ENCODE data around the gene GMEB2.
"Not testable (repeated sequence)": the region's sequence is repeated elsewhere in the genome, so short reads cannot be mapped to it uniquely, and the experiment has no call there.

Gene GMEB2

DNA sequence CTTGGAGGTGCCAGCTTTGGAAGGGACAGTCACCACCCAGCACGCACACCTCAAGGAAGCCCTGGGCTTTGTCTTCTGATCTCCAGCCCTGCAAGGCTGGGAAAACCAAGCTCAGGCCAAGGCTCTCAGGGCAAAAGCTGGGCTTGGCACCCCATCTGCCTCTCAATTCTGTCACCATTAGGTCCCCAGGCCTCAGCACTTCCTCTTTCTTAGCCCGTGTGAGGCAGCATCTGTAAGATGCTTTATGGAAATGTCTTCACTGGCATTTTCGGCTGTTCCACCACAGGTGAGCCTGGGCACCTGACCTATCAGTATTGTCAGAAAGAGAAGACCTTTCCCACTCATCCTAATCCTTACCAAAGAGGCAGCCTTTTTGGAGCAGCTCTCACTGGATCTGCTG lies 24.6 kb downstream of the GMEB2 start:
- H3K4me1 ChIP-seq (ENCODE audit: control extremely low read depth in 1 of 4, control insufficient read depth in 4 of 4, insufficient read depth in 4 of 4, low read length in 3 of 4), result peaks cover 0 to 14% (median 11%) of the 10 kb centered on the region in 4 experiments
- H3K36me3 ChIP-seq (ENCODE audit: control insufficient read depth in 4 of 4, insufficient read depth in 4 of 4, low read length in 3 of 4), result peaks cover 16 to 50% (median 37%) of the 10 kb centered on the region in 4 experiments
- CTCF ChIA-PET, result interaction anchor here (0.9 to 1.4 kb wide), 2 partner anchors 12 to 24 kb away, joined by 4 read pairs; no protein-coding TSS in a partner anchor
- H3K27ac ChIP-seq (ENCODE audit: insufficient read depth in 1 of 2, low read depth in 1 of 2, low read length in 2 of 2, poor library complexity in 1 of 2, severe bottlenecking in 2 of 2), result no peak overlapping the region
- 52% methylated on average over 3 of the region's 3 CpGs for WGBS (ENCODE audit: insufficient coverage)
- no peaks in the 10 kb centered on the region for H3K9me3 ChIP-seq (ENCODE audit: control extremely low read depth in 1 of 5, control insufficient read depth in 4 of 5, insufficient read depth in 2 of 5, low read depth in 1 of 5, low read length in 4 of 5)
- POLR2A ChIA-PET, result no interaction called here
- DNase-seq, result peak in 2 of 3 donors; percentile 56 to 59
- H3K27me3 ChIP-seq (replicated peaks in 2 of 5; ENCODE audit: control insufficient read depth in 4 of 5, insufficient read depth in 5 of 5, low read length in 4 of 5), result no peaks in the 10 kb centered on the region
- H3K4me3 ChIP-seq (ENCODE audit: control insufficient read depth in 1 of 7, extremely low read depth in 1 of 7, insufficient read depth in 4 of 7, low read depth in 2 of 7, low read length in 6 of 7), result no peak overlapping the region

DNA sequence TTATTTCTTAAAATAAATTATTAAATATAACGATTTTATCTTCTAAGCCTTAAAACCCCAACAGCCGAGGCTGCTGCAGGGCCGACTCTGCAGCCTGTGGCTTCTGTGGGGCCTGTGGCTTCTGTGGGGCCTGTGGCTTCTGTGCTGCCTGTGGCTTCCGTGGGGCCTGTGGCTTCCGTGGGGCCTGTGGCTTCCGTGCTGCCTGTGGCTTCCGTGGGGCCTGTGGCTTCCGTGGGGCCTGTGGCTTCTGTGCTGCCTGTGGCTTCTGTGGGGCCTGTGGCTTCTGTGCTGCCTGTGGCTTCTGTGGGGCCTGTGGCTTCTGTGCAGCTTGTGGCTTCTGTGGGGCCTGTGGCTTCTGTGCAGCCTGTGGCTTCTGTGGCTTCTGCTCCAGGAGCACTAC lies 25.2 kb downstream of the GMEB2 start:
- peak; percentile 13 to 27 (median 26) for DNase-seq
- H3K36me3 ChIP-seq (ENCODE audit: control insufficient read depth in 4 of 4, insufficient read depth in 4 of 4, low read length in 3 of 4), result peaks cover 16 to 51% (median 39%) of the 10 kb centered on the region in 4 experiments
- H3K27me3 ChIP-seq (replicated peaks in 2 of 5; ENCODE audit: control insufficient read depth in 4 of 5, insufficient read depth in 5 of 5, low read length in 4 of 5); H3K4me3 ChIP-seq (ENCODE audit: control insufficient read depth in 1 of 7, extremely low read depth in 1 of 7, insufficient read depth in 4 of 7, low read depth in 2 of 7, low read length in 6 of 7); H3K27ac ChIP-seq (ENCODE audit: insufficient read depth in 1 of 2, low read depth in 1 of 2, low read length in 2 of 2, poor library complexity in 1 of 2, severe bottlenecking in 2 of 2); POLR2A ChIA-PET; H3K9me3 ChIP-seq (ENCODE audit: control extremely low read depth in 1 of 5, control insufficient read depth in 4 of 5, insufficient read depth in 2 of 5, low read depth in 1 of 5, low read length in 4 of 5): not testable (repeated sequence)
- CTCF ChIA-PET, result interaction anchor here (0.9 to 1.4 kb wide), 3 partner anchors 13 to 64 kb away, joined by 3 to 4 read pairs (median 4); no protein-coding TSS in a partner anchor
- WGBS (ENCODE audit: insufficient coverage), result 13% methylated on average over 6 of the region's 8 CpGs
- H3K4me1 ChIP-seq (ENCODE audit: control extremely low read depth in 1 of 4, control insufficient read depth in 4 of 4, insufficient read depth in 4 of 4, low read length in 3 of 4), result peaks cover 0 to 11% (median 8%) of the 10 kb centered on the region in 4 experiments

DNA sequence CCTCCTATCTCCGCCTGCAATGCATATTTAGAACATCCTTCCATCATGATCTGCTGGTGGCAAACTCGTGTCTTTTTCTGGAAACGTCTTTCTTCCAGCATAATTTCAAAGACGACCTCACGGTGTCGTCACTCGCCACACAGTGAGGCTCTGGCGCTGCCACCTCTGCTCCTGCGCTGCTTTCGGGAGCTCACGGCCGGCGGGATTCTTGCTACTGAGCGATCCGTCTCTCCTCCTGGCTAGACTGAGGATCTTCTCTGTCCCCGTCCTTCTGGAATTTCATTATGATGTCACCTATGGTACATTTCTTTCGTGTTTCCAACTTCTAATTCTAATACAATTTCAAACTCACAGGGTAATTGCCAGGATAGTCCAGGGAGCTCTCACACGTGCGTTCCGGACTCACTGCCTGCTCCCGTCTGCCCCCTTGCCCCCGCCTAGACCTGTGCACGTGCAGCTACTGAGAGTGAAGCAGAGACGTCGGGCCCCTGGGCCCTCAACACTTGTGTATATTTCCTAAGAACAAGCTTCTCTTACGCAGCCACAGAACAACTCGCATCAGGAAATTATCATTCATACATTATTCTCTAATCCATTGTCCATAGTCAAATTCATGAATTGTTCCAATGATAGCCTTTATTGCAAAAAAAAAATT lies 27.4 kb downstream of the GMEB2 start:
- H3K27ac ChIP-seq (ENCODE audit: insufficient read depth in 1 of 2, low read depth in 1 of 2, low read length in 2 of 2, poor library complexity in 1 of 2, severe bottlenecking in 2 of 2), result no peak overlapping the region
- H3K27me3 ChIP-seq (replicated peaks in 2 of 5; ENCODE audit: control insufficient read depth in 4 of 5, insufficient read depth in 5 of 5, low read length in 4 of 5), result no peaks in the 10 kb centered on the region
- CTCF ChIA-PET, result no interaction called here
- no peaks in the 10 kb centered on the region for H3K9me3 ChIP-seq (ENCODE audit: control extremely low read depth in 1 of 5, control insufficient read depth in 4 of 5, insufficient read depth in 2 of 5, low read depth in 1 of 5, low read length in 4 of 5)
- POLR2A ChIA-PET, result interaction anchor here (0.6 kb wide), 1 partner anchor 48 kb away, joined by 3 read pairs; no protein-coding TSS in a partner anchor
- 92% methylated on average over 21 of the region's 27 CpGs for WGBS (ENCODE audit: insufficient coverage)
- DNase-seq, result no peak
- H3K4me1 ChIP-seq (ENCODE audit: control extremely low read depth in 1 of 4, control insufficient read depth in 4 of 4, insufficient read depth in 4 of 4, low read length in 3 of 4), result peaks cover 0 to 8% (median 6%) of the 10 kb centered on the region in 4 experiments
- H3K36me3 ChIP-seq (ENCODE audit: control insufficient read depth in 4 of 4, insufficient read depth in 4 of 4, low read length in 3 of 4), result peaks cover 14 to 60% (median 44%) of the 10 kb centered on the region in 4 experiments
- H3K4me3 ChIP-seq (ENCODE audit: control insufficient read depth in 1 of 7, extremely low read depth in 1 of 7, insufficient read depth in 4 of 7, low read depth in 2 of 7, low read length in 6 of 7), result no peak overlapping the region

DNA sequence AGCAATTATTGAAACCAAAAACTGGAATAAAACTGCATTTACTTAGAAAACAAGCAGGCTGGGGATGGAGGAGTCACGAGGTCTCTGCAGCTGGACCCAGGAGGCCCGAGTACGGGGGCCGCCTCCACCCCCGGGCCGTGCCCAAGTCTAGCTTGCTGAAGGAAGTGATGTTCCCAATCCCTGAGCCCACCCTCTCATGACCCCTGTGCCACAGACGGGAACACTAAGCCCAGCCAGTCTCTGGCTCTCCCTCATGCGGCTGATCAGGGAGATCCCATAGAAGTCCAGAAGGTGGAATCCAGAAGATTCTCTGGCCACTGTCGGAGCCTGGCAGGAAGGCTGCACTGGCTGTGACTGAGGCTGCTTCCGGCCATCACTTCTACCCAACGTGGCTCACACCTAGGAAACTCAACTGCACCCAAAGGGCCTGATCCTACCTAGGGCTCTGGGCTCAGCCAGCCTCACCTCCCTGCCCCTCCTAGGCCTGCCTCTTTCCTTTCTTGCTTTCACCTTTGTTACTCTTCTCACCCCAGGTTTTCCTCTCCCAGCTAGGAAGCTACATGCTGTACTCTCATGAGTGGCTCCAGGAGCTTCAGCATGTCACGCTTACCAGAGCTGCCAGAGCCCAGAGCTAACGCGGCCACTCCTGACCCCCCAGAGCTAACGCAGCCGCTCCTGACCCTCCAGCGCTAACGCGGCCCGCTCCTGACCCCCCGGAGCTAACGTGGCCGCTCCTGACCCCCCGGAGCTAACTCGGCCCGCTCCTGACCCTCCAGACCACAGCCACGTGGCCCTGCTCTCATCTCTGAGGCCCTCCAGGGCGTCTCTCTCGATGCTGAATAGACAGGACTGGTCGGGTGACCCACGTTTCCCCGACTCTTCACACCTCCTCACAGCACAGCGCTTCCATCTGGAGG lies 28.2 kb downstream of the GMEB2 start:
- Histone ChIP-seq H3K4me1 (ENCODE audit: control extremely low read depth in 1 of 4, control insufficient read depth in 4 of 4, insufficient read depth in 4 of 4, low read length in 3 of 4) (peaks cover 0 to 8% (median 6%) of the 10 kb centered on the region in 4 experiments), H3K27ac (ENCODE audit: insufficient read depth in 1 of 2, low read depth in 1 of 2, low read length in 2 of 2, poor library complexity in 1 of 2, severe bottlenecking in 2 of 2) (no peak overlapping the region), H3K9me3 (ENCODE audit: control extremely low read depth in 1 of 5, control insufficient read depth in 4 of 5, insufficient read depth in 2 of 5, low read depth in 1 of 5, low read length in 4 of 5) (no peaks in the 10 kb centered on the region), H3K27me3 (replicated peaks in 2 of 5; ENCODE audit: control insufficient read depth in 4 of 5, insufficient read depth in 5 of 5, low read length in 4 of 5) (no peaks in the 10 kb centered on the region), H3K36me3 (ENCODE audit: control insufficient read depth in 4 of 4, insufficient read depth in 4 of 4, low read length in 3 of 4) (peaks cover 13 to 59% (median 42%) of the 10 kb centered on the region in 4 experiments), H3K4me3 (ENCODE audit: control insufficient read depth in 1 of 7, extremely low read depth in 1 of 7, insufficient read depth in 4 of 7, low read depth in 2 of 7, low read length in 6 of 7) (no peak overlapping the region)
- DNase-seq, result no peak
- 92% methylated on average over 23 of the region's 33 CpGs for WGBS (ENCODE audit: insufficient coverage)
- ChIA-PET POLR2A (no interaction called here), CTCF (interaction anchor here (1.4 kb wide), 1 partner anchor 62 kb away, joined by 3 read pairs; no protein-coding TSS in a partner anchor)

DNA sequence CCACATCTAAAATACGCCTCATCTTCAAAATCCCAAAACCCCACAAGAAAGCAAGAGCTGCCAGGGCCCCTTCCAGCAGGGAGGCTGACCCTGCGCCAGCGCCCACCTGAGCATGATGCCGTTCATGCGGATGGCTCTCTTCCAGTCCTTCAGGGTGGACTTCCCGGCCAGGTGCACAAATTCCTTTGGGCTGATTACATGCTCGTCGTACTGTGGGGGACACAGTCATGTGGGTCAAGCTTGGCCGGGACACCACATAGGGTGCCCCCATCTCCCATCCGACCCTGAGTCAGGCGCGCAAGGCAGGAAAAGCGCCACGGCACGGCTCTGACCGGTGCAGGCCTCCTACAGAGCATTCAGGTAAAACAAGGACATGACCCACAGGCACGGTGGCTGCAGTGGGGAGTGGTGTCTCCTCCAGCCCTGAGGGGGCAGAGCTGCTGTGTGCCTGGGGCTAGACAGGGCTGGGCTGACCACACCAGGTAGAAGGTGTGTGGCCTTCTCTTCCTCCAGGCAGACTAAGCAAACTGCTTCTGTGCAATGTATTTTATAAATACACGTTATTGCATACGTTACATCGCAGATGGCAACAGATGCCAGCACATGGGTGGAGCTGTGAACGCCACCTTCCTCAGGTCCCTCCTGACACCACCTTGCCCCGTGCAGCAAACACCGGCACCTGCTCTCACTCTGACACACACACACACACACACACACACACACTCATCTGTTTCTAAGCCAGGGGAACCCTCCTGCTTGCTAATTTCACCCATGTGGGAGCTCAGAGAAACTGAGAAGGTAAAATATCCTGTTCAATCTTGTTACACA lies 29.0 kb downstream of the GMEB2 start:
- Histone ChIP-seq H3K4me1 (ENCODE audit: control extremely low read depth in 1 of 4, control insufficient read depth in 4 of 4, insufficient read depth in 4 of 4, low read length in 3 of 4) (peaks cover 0 to 5% (median 4%) of the 10 kb centered on the region in 4 experiments), H3K27me3 (replicated peaks in 2 of 5; ENCODE audit: control insufficient read depth in 4 of 5, insufficient read depth in 5 of 5, low read length in 4 of 5) (no peaks in the 10 kb centered on the region), H3K36me3 (ENCODE audit: control insufficient read depth in 4 of 4, insufficient read depth in 4 of 4, low read length in 3 of 4) (peaks cover 13 to 62% (median 44%) of the 10 kb centered on the region in 4 experiments), H3K9me3 (ENCODE audit: control extremely low read depth in 1 of 5, control insufficient read depth in 4 of 5, insufficient read depth in 2 of 5, low read depth in 1 of 5, low read length in 4 of 5) (no peaks in the 10 kb centered on the region), H3K27ac (ENCODE audit: insufficient read depth in 1 of 2, low read depth in 1 of 2, low read length in 2 of 2, poor library complexity in 1 of 2, severe bottlenecking in 2 of 2) (no peak overlapping the region), H3K4me3 (ENCODE audit: control insufficient read depth in 1 of 7, extremely low read depth in 1 of 7, insufficient read depth in 4 of 7, low read depth in 2 of 7, low read length in 6 of 7) (no peak overlapping the region)
- CTCF ChIA-PET, result interaction anchor here (1.4 kb wide), 1 partner anchor 61 kb away, joined by 3 read pairs; no protein-coding TSS in a partner anchor
- DNase-seq, result no peak
- POLR2A ChIA-PET, result no interaction called here
- 94% methylated on average over 21 of the region's 23 CpGs for WGBS (ENCODE audit: insufficient coverage)

DNA sequence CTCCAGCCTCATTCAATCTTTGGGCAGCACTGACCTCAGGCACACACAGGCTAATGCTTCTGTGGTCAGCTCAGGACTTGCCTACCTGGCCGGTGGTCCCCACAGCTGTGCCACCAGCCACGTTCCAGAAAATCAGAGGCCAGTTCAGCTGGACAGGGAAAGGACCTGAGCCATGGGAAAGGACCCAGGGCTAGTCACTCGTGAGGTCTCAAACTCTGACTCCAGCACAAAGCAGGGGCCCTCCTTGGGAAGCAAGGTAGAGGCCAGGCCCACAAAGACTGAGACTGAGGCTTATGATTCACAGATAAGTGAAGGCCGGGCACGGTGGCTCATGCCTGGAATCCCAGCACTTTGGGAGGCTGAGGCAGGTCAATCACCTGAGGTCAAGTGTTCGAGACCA lies 30.5 kb downstream of the GMEB2 start:
- Histone ChIP-seq H3K27me3 (replicated peaks in 2 of 5; ENCODE audit: control insufficient read depth in 4 of 5, insufficient read depth in 5 of 5, low read length in 4 of 5) (no peaks in the 10 kb centered on the region), H3K27ac (ENCODE audit: insufficient read depth in 1 of 2, low read depth in 1 of 2, low read length in 2 of 2, poor library complexity in 1 of 2, severe bottlenecking in 2 of 2) (no peak overlapping the region), H3K36me3 (ENCODE audit: control insufficient read depth in 4 of 4, insufficient read depth in 4 of 4, low read length in 3 of 4) (peaks cover 11 to 66% (median 44%) of the 10 kb centered on the region in 4 experiments), H3K9me3 (ENCODE audit: control extremely low read depth in 1 of 5, control insufficient read depth in 4 of 5, insufficient read depth in 2 of 5, low read depth in 1 of 5, low read length in 4 of 5) (no peaks in the 10 kb centered on the region), H3K4me3 (ENCODE audit: control insufficient read depth in 1 of 7, extremely low read depth in 1 of 7, insufficient read depth in 4 of 7, low read depth in 2 of 7, low read length in 6 of 7) (no peak overlapping the region), H3K4me1 (ENCODE audit: control extremely low read depth in 1 of 4, control insufficient read depth in 4 of 4, insufficient read depth in 4 of 4, low read length in 3 of 4) (no peaks in the 10 kb centered on the region)
- POLR2A ChIA-PET, result no interaction called here
- no peak for DNase-seq
- 97% methylated on average over 6 of the region's 6 CpGs for WGBS (ENCODE audit: insufficient coverage)
- CTCF ChIA-PET, result interaction anchor here (1.2 kb wide), 1 partner anchor 21 kb away, joined by 3 read pairs; no protein-coding TSS in a partner anchor
